Fibroblast of peridontal ligament (primary cell): ENCODE measurements around the gene DCAF11.
"Not testable (repeated sequence)": the region's sequence is repeated elsewhere in the genome, so short reads cannot be mapped to it uniquely, and the experiment has no call there.

Experiments
- DNase-seq: peaks from one replicate; pipeline ENCODE4 v3.0.0-alpha.2; 2010; ENCODE audit errors: extremely low read depth

Gene DCAF11

GRCh38 chr14:24096545-24097181 is 17.9 kb upstream of the DCAF11 start:
- no peak for DNase-seq

GRCh38 chr14:24098229-24098926 is 16.2 kb upstream of the DCAF11 start:
- no peak for DNase-seq

DNA sequence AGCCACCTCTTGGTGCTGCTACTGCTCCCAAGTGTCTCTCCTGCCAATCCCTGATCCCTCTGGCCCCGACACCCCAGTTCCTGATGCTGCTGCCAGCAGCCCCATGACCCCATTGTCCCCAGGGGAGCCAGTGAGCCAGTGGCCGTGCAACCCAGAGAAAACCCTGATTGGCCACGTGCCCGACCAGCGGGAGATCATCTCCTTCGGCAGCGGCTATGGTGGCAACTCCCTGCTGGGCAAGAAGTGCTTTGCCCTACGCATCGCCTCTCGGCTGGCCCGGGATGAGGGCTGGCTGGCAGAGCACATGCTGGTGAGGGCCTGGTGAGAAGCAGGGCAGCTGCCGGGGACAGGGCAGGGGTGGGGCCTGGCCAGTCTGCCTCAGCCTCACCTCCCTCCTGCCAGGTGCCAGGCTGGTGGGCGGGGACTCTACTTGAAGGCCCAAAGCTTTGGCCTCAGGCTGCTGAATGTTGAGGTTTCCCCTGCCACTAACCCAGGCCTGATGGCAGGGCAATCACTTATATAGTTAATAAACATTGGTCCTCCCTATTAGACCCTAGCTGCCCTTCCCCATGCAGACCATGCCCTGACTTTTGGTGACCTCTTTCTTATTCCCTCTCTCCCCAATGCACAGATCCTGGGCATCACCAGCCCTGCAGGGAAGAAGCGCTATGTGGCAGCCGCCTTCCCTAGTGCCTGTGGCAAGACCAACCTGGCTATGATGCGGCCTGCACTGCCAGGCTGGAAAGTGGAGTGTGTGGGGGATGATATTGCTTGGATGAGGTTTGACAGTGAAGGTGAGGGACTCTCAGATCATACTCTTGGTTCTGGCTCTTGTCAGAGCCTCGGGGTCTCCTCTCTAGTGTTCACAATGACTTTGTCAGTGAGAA is 15.4 kb upstream of the DCAF11 start:
- no peak for DNase-seq

DNA sequence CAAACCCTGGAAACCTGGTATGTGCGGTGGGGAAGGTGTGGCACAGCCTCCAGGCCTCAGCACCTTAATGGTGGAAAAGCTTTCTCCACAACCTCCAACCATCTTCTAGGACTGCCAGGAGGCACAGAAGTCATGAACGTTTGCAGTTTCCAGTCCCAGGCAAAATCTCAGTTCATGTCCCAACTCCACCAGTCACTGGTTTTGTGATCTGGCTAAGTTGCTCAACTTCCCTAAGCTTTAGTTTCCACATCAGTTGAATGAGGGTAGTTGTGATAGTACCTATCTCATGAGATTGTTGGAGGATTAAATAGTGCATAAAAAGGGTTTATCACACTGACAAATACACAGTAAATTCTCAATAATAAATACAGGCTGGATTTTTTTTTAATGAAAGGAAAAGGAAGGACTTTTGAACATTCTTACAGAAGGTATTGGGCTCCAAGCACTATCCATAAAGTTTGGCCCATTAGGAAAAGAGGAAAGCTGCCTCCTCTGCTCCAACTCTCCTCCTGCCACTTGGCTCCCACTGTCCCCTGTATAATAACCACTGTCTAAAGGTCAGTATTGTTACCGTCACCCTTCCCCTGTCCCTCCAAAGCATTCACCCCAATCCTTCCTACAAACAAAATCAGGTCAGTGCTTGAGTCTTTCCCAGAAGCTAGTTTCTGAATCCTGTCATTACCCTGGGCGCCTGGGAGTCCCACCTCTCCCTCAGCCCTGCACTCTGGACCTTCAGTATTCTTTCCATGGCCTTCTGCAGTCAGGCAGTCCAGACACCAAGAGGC is 14.2 kb upstream of the DCAF11 start:
- no peak for DNase-seq

- DNase-seq = no peak
Observed at GRCh38 chr14:24100982-24101494, 13.5 kb upstream of the DCAF11 start.

- DNase-seq = no peak
Observed at GRCh38 chr14:24102357-24103048, 12.1 kb upstream of the DCAF11 start.

- no peak for DNase-seq
Observed at GRCh38 chr14:24103451-24103850, 11.1 kb upstream of the DCAF11 start.

DNA sequence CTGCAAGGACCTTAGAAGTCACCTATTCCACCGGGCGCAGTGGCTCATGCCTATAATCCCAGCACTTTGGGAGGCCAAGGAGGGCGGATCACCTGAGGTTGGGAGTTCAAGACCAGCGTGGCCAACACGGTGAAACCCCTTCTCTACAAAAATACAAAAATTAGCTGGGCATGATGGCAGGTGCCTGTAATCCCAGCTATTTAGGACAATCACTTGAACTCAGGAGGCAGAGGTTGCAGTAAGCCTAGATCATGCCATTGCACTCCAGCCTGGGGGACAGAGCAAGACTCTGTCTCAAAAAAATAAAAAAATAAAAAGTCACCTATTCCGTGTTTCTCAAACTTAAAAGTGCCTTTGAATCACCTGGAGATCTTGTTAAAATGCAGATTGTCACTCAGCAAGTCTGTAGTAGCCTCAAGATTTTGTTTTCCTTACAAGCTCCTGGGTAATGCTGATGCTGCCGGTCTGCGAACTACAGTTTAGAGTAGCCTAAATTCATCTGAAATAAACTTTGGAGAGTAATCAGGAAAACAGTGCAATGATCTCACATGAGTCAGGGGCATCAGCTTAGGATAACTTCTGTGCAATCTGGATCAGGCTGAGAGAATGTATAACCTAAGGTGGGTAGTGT is 8.9 kb upstream of the DCAF11 start:
- DNase-seq = not testable (repeated sequence)

DNA sequence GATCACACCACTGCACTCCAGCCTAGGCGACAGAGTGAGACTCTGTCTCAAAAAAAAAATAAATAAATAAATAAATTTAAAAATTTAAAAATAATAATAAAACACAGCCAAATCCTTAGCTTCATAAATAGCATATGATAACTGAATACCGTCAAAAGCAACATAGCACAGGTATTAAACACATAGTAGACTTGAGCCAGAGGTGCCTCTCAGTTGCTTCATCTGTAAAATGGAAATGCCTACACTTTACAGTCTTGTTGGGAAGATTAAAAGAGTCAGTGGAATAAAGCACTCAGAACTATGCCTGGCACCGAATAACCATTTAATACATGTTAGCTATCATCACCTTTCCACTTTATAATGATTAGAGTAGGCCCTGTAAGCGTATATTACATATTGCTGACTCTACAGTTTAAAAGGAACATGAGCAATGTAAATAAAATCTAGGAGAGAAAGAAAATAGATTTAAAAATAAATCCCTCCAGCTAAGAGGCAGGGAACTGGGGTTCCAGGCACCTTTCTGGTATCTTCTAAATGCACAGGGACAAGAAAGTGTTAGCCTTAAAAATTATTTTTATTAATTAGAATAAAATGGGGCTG is 7.8 kb upstream of the DCAF11 start:
- DNase-seq = no peak

DNA sequence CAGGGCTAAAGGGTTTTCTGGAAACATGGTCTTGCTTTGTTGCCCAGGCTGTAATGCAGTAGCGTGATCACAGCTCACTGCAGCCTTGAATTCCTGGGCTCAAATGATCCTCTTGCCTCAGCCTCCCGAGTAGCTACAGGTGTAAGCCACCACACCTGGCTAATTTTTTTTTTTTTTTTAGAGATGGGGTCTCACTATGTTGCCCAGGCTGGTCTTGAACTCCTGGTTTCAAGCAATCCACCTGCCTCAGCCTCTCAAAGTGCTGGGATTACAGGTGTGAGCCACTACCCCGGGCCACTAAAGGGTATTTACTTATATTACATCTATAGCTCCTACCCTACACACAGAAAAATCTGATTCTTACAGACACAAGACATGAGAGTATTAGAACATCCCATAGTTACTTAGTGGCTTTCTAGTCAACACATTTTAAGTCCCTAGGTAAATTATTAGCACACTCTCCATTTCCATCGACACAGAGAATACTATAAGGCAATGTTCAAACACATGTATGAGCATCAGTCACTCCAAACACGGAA is 6.2 kb upstream of the DCAF11 start:
- no peak for DNase-seq

DNA sequence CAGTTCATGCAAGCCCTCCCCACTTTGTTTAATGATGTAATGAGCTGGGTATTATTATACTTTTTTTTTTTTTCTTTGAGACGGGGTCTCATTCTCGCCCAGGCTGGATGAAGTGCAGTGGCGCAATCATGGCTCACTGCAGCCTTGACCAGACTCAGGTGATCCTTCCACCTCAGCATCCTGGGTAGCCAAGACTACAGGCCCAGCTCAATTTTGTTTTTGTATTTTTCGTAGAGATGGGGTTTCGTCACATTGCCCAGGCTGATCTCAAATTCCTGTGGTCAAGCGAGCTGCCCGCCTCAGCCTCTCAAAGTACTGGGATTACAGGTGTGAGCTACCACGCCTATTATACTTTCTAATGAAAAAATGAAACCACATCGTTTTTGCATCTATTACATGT is 4.5 kb upstream of the DCAF11 start:
- DNase-seq = no peak

GRCh38 chr14:24110523-24110922 is 4.1 kb upstream of the DCAF11 start:
- DNase-seq = no peak

GRCh38 chr14:24113379-24113800 is 1.2 kb upstream of the DCAF11 start:
- no peak for DNase-seq

DNA sequence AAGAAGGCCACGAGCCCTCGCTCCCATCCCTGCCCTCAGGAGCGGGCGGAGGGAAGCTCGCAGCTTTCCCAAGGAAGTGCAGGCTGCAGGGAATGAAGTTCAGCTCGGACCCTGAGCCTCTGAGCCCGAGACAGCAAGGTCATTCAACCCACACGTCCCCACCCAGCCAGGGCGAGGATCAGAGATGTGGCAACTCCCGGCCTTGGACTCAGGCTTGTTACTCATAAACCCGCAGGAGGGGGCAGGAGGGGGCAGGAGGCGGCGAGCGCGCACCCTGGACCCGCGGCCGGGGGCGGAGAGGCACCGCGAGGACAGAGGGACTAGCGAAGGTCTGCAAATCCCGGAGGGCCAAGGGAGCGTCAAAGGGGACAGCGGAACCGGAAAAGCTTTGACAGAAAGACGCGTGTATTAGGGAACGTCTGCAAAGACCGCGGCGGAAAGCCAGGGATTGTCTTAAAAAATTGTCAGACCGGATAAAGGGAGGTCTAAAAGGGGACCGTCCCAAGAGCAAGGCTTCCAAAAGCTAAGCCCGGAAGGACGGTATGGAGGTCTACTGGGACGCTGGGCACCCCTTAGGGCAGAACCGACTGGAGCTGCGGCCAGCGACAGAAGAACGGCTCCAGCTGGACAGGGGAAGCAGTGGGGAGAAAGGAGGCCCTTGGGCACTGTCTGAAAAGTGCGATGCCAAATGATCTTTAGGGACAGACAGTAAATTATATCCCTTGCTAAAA is 611 bp upstream of the DCAF11 start:
- DNase-seq = no peak

- no peak for DNase-seq
Observed at GRCh38 chr14:24115422-24116127, 998 bp downstream of the DCAF11 start.

GRCh38 chr14:24116128-24116814 is 1.7 kb downstream of the DCAF11 start:
- no peak for DNase-seq

- DNase-seq = no peak
Observed at GRCh38 chr14:24117179-24117578, 2.6 kb downstream of the DCAF11 start.

GRCh38 chr14:24119691-24120090 is 5.1 kb downstream of the DCAF11 start:
- DNase-seq = no peak
